NCI-H82 (cell line): ENCODE results near the gene PEX12.
"Not testable (repeated sequence)": the region's sequence is repeated elsewhere in the genome, so short reads cannot be mapped to it uniquely, and the experiment has no call there.

Experiments
- DNase-seq: peaks from one replicate; lab custom pipeline; 2025; lab: John Stamatoyannopoulos, UW

Gene PEX12

DNA sequence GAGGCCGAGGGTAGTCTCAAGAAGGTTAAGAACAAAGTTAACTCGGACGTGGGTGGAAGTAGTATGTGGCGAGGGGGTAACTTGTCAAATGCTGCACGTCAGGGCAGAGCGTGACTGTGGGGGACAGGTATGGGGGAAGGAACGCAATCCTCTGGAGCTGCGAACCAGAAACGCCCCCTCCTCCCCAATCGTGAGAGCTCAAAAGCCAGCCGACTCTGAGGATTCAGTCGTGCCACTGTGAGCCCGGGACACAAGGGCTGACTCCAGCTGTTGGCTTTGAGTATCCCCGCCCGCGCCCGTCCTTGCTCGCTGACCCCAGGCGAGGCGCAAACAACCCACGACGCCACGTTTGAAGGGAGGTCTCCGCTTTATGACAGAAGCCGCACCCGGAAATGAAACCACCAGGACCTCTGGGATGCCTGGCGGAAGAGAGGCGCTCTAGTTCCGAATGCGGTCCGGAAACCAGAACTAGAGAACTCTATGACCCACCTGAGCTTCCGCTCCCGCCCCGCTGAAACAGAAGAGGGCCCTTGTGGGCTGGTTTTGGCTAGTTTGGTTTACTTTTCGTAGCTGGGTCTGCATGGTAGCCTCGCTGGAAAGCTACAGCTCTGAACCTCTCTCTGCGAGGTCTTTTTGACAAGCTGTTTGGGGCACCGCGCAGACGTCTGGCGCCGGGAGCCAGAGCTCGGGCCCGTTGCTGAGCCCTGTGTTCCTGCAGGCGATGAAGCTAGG, at the start of gene PEX12:
TSS of gene PEX12 (minus strand) at position 375 of the 732 bp plus-strand sequence. CDS start 550 bp downstream, outside the sequence.
- DNase-seq: peak; percentile 95

DNA sequence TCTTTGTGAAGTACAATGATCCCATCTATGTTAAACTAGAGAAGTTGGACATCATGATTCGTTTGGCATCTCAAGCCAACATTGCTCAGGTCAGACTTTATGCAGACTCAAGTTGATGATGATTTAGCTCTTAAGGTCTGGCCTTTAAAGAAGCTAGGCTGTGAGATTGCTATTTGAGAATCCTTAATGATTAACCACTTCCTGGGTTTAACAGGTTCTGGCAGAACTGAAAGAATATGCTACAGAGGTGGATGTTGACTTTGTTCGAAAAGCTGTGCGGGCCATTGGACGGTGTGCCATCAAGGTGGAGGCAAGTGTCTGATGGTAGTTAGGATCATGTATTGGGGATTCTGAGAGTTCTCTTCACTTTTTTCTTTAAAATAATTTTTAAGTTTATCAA, 49.0 kb upstream of the PEX12 start:
- no peak for DNase-seq

DNA sequence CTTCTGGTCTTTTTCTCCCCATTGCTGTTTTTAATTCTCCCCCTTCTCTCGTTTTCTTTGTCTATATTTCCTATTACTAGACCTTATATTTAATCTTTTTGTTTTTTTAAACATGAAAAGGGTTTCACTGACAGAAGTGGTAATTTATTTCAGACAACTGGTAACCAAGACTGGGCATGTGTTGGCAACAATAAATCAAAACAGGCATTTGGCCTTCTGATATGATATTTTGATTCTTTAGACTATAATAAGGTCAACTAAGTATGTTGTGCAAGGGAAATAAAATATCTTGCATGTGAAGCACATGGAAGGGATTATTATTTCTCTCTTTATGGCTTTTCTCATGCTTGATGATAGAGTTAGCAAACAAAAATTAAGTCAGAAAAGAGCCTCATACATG, 43.4 kb upstream of the PEX12 start:
- no peak for DNase-seq

DNA sequence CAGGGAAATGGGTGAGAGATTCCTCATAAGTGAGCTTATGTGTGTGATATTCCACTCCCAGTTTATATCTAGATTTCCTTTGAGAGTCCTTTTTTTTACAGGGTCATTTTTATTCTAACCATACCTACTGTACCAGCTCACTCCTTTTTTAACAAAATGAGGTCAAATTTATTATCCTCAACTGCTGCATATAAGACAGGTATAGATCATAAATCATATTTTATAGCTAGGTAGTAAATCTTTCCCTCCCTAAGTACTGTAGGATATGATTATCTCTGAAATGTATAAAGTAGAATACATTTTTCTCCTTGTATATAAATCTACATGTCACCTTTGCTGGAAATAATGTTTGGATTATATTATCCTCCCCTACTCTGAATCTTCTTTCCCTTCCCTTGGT, 40.3 kb upstream of the PEX12 start:
- DNase-seq: no peak

DNA sequence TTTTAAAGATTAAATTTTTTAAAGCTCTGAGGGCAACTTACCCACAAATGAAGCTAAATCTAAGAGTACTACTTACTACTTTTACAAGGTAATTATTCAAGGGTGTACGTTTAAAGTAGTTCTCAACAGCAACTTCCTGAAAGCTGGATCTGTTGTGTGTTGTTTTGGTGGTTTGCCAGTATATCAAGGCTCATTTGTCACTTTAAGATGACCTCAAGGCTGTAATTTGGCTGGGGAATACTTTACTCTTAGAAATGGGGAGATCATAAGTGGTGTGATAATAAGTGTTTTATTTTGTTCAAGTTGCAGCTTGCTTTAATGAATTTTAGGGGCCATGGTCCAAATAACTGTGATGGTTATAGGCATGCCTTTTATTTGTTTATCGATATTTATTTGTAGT, 39.1 kb upstream of the PEX12 start:
- no peak for DNase-seq

DNA sequence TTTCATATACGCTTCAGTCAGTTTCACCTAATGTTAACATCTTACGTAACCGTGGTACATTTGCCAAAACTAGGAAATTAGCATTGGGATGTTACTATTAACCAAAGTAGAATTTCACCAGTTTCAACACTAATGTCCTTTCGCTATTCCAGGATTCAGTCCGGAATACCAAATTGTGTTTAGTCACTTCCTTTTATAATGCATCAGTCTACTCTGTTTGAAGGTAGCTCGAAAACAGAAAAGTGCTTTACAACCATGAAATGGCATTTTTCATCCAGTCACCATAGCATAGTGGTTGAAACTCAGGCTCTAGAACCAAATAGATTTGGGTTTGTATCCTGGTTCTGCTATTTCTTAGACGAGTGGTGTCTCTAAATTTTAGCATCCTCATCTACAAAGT, 38.2 kb upstream of the PEX12 start:
- DNase-seq: no peak

DNA sequence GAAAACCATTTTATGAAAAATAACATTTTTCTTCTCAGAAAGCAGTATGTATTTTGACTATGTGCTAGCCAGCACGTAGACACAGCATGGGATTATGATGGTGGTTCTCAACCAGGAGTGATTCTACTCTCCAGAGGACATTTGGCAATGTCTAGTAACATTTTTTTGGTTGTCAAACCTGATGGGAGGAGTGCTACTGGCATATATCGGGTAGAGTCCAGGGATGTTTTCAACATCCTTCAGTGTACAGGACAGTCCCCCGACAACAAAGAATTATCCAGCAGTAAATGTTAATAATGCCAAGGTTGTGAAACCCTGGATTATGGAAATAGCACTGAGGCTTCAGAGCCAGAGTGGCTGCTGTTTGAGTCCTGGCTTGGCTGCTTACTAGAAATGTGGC, 36.4 kb upstream of the PEX12 start:
- no peak for DNase-seq

DNA sequence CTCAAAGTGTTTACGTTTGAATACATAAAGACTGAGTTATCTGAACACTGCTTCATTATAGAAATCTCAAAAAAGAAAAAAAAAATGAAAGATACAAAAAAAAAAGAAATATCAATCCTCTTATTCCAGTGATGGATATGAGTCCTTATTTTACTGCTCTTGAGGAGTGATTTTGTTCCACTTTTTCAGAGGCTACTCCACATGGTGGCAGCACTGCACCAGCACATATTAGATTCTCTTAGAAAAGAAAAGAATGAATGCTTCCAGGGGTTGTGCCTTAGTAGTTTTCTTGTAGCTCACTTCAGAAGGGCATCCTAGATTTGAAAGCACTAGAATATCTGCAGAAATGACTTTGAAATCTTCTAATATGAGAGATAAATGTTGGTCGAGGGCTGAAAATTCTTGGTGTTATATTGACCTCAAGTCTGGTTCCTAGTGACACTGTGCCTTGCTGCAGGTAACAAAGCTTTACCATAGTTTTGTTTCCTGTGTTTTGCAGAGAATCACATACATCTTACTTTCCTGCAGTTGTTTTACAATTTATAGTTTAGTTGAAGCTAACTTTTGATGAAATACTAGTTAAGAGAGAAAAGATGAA, 34.7 kb upstream of the PEX12 start:
- DNase-seq: peak; percentile 67

DNA sequence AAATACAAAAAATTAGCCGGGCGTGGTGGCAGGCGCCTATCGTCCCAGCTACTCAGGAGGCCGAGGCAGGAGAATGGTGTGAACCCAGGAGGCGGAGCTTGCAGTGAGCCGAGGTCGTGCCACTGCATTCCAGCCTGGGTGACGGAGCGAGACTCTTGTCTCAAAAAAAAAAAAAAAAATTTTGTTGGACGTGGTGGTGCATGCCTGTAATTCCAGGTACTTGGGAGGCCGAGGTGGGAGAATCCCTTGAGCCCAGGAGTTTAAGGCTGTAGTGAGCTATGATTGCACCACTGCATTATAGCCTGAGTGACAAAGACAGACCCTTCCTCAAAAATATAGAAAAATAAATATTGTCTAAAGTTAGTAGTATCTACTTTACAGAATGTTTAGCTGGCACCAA, 32.4 kb upstream of the PEX12 start:
- not testable (repeated sequence) for DNase-seq

DNA sequence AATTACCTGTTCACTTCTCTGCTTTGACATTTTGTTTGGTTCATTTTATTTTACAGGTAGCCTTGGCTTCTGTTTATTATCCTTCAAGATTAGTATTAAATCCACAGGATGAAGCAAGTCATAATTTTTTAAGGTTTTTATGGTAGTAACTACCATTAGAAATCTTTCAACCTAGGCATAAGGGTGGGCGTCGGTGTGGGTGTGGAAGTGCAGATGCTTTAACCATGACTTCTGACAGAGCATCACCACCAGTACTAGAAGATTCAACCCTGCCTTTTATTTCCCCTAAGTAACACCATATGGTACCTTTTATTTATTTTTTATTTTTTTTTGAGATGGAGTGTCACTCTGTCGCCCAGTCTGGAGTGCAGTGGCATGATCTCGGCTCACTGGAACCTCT, 31.5 kb upstream of the PEX12 start:
- DNase-seq: no peak

DNA sequence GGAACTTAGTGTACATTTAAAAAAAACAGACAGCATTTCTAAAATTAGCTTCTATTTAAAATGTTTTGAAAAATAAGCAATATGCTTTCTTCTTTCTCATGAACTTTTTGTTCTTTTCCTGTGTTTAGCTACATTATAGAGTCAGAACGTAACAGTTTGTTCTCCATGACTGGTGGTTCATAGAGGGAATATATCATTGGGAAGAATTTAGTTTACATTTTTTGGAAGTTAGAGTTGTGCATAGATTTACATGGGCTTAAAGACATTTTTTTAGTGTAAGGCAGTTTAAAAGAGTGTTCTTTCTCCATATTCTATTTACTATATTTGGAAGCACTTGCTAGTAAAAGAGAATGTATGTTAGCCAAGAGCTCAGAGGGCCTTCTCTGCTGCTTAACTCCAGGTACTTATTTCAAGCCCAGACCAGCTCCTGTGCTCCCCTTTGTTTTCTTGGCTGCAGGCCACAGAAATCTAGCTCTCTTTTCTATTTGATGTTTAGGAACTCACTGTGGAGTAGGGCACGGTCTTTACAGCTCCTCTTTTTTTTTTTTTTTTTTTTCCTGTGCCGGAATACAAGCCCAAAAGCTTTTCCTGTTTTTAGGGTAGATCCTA, 29.0 kb upstream of the PEX12 start:
- no peak for DNase-seq

DNA sequence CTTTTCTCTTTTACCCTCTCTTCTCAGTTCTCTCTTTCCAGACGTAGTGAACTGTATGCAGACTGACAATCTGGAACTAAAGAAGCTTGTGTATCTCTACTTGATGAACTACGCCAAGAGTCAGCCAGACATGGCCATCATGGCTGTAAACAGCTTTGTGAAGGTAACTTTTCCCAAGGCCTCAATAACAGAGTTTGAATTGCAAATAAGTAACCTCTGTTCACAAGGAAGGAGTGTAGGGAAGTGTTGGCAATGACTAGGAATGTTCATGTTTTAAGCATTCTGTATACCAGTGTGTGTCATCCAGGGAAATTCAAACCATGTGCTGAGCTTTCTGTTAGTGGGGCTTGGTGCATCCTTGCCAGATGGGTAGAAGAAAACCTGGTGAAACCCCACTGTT, 27.3 kb upstream of the PEX12 start:
- DNase-seq: no peak

DNA sequence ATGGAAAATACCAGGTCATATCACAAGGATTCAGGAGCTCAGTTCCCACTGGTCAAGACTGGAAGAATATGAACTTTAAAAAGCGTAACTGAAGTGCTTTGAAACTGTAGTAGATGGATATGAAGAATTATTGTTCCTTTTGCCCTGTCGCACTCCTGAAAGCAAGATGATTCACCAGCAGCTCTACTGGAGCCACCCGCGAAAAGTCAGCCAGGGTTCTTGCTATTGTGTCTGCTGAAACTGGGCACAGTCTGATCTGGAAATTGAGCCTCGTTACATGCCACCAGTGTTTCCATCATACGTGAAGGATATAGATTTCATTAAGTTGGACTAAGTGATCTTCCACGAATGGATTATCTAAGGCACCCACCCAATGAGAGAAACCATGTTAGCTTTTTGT, 25.3 kb upstream of the PEX12 start:
- no peak for DNase-seq

DNA sequence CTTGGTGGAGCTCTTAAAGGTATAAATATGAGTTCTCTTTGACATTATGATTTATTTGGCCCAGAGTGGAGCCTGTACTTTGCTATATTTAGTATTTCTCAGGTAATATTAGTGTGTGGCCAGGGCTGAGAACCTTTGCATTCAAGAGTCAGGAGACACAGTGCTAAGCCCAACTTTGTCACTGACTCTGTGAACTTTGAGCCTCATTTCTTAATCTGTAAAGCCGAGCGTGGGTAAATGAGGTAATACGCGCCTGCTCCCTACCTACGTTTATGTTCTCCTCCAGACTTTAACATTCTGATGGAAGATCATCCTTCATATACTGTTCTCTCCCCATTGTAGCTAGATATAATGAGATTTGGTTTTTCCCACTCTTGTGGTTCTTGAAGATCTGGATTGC, 19.2 kb upstream of the PEX12 start:
- no peak for DNase-seq

DNA sequence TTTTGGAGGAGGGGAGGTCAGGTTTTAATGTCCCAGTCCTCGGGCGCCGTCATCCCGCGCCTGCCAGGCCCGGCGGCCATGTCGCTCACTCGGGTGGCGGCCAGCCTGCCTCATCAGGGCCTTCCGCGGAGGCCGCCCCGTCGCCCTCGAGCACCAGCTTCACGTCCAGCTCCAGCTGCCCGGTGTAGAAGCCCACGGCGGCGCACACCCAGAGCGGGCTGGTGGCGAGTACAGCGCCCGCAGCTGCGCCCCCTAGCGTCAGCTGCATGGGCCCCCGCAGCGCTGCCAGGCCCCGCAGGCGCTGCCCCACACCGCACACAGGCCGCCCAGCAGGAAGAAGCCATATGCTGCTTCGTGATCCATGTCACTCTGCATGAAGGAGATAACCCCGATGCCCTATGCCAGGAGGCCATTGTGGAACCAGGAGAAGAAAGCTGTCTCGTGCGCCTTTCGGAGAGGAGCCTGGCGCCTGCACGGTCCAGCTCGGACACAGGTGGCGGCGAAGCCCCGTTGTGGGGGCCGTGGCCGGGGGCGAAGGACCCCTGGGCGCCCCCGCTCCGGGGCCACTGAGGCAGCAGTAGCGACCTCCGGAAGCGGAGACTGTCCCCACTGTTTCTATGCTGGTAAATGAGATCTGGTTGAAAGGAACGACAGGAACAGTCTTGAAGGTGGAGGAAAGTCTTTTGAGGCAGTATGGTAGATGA, 18.3 kb upstream of the PEX12 start:
- DNase-seq: no peak

DNA sequence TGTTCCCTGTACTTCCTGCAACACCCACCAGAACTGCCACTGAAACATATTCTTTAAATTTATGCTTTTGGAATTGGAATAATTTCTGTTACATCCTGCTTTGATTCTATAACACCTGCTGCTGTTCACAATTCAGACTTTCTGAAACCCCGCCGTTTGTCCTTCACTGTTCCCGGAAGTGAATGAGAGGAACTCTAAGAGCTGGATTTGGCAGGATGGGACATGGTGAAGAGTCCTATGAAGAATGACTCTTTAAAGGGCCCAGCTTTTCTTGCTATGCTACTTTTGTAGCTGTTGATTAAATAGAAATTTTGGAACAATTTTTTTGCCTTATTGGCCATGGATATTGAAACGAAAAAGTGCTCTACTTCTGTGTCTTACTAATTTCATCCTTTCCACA, 17.7 kb upstream of the PEX12 start:
- DNase-seq: no peak

DNA sequence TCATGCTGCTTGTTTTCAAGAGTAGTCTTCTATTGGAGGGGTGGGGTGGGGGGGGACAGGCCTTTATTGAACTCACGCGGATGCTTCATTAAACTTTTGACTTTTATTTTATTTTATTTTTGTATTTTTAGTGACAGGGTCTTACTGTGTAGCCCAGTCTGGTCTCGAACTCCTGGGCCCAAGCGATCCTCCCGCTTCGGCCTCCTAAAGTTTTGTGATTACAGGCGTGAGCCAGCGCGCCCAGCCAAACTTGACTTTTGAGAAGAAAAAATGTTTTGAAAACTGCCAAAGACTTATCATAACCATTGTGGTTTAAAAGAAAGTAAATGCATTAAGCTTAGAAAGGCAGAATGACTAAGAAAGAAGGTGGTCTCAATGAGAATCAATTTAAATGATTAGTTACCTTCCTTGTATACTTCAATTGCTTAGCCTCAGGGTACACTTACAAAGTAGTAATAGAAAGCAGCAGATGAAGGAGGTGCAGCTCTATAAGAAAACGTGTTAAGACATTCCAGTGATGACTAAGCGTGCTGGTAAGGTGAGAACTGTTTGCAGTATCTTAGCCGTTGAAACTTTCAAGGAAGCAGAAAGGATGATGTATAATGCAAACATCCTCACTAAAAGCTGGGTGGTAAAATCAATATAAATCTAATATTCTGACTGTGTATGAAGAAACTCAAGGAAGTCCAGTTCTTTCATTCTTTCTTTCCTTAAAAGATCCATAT, 10.0 kb upstream of the PEX12 start:
- DNase-seq: peak; percentile 24

DNA sequence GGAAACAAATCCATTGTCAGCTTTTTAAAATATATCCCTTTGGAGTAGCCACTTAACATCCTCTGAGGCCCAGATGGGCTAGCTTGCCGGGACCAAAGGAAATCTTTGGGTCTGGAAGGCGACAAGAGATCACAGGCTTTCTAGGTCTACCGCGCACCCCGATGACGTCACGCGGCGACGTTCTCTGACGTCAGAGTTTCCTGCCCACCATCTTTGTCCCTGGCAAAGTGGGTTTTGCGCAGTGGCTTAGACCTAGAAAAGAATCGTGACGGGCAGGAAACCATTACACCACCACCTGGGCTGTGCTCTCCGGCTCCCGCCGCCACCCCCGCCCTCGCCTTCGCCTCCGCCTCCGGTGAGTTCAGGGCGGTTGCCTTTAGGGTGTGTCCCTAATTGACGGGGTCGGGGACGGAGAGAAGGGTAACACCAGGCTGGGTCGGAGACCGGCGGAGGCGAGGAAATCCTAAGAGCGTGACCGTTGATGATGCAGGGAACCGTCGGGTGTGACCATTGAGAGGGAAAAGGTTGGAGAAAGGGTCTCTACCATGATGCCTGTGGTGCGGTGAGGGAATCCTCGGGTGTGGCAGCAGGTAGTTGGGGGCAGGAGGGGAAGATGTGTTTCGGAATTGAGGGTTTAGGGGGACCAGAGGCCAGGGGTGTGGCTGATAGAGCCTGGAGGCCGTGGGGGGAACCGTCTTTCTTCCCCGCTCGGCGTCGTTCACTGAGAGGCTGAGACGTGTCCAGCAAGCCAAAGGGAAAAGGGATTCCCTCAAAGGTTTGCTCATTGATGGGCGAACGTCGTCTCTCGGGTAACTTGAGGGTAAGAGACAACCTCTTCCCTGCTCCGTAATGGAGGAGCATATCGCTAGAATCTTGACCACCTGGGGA, 8.9 kb upstream of the PEX12 start, which contains the start of gene AP2B1:
TSS of gene AP2B1 (plus strand) at position 249 of the 888 bp plus-strand sequence. CDS start 6,709 bp downstream, outside the sequence.
- DNase-seq: peak; percentile 97

DNA sequence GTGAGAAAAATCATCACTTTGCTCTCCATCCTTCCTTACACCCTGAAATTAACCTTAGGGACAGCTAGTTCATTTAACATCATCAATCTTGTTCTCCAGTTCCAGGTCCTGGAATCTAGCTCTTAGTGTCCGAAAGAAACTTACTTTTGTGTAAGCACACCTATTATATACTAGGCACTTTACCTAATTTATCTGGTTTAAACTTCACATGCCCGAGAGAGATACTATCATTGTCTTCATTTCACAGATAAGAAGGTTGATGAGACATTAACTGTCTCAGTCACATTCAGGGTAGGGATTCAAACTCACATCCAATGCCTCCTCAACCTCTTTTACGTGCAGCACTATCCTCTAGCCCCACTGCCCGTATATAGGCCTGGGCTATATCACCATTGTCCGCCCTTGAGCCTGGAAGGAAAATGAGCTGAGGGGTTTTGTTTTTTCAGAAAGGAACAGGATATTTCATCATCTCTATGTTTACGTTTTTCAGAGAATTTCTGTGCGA, 8.2 kb upstream of the PEX12 start:
- peak; percentile 45 for DNase-seq

DNA sequence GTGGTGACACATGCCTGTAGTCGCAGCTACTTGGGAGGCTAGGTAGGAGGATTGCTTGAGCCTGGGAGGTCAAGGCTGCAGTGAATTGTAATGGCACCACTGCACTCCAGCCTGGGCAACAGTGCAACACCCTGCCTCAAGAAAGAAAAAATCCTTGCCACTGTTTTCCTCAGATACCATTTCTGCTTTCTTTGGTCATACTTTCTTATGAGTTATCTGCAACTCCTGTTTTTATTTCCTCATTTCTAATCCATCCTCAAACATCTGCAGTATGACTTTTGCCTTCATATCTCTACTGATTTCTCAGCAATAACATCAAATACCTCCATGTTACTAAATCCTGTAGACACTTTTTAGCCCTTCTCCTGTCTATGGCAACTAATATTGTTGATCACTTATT, 5.7 kb upstream of the PEX12 start:
- no peak for DNase-seq

DNA sequence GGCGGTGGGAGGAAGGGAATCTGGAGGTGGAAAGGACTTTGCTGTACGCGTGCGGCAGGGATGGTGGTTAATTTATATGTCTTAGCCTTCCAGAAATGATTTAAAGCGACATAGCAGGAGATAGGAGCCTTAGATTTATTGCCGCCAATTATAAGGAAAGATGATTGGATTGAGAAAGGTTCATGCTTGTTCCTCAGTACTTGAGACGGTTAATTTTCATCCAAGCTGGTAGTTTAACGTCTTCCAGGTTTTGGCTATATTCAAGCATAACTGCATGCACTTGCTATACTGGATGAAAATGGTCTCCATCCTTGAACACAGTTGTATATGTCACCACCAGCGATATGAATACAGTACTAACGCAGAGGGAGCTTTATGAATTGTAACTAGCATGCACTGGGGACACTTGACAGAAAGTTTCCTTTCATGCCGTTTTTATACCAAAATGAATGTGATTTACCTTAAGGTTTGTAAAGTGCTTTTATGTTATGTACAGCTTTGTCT, 610 bp upstream of the PEX12 start:
- no peak for DNase-seq
